Dedifferentiated amniotic fluid mesenchymal stem cell (primary cell): ENCODE data around the gene RNF217.
"Not testable (repeated sequence)": the region's sequence is repeated elsewhere in the genome, so short reads cannot be mapped to it uniquely, and the experiment has no call there.

Experiments used
- DNase-seq: peaks from one replicate; pipeline ENCODE4 v3.0.0-alpha.2; 2016; ENCODE audit errors: extremely low spot score

Gene RNF217

GRCh38 chr6:125123051-125123450 is 160.8 kb downstream of the RNF217 start:
- no peak for DNase-seq

- DNase-seq, result no peak
These were observed 161.3 kb downstream of the RNF217 start for GRCh38 chr6:125123468-125124048.

GRCh38 chr6:125124049-125124669 is 161.9 kb downstream of the RNF217 start:
- no peak for DNase-seq

- DNase-seq, result not testable (repeated sequence)
These were observed 163.6 kb downstream of the RNF217 start for GRCh38 chr6:125125856-125126255.

- no peak for DNase-seq
These were observed 167.1 kb downstream of the RNF217 start for GRCh38 chr6:125129354-125129753.

GRCh38 chr6:125132058-125132457 is 169.8 kb downstream of the RNF217 start:
- no peak for DNase-seq

GRCh38 chr6:125136378-125136777 is 174.1 kb downstream of the RNF217 start:
- DNase-seq, result no peak

GRCh38 chr6:125138083-125138482 is 175.8 kb downstream of the RNF217 start:
- no peak for DNase-seq

GRCh38 chr6:125140808-125141207 is 178.6 kb downstream of the RNF217 start:
- no peak for DNase-seq
